ENCODE measurements around the gene ANAPC4. TPM values are rescaled to one million over a fixed set of nuclear protein-coding genes. Genes with fewer than 3 reads are reported as not detected.

ANAPC4 gene
- polyA plus RNA-seq, 2 of the 4 experiments (the other 2 are of a cell fraction) = 15.7 to 21.2 TPM

DNA sequence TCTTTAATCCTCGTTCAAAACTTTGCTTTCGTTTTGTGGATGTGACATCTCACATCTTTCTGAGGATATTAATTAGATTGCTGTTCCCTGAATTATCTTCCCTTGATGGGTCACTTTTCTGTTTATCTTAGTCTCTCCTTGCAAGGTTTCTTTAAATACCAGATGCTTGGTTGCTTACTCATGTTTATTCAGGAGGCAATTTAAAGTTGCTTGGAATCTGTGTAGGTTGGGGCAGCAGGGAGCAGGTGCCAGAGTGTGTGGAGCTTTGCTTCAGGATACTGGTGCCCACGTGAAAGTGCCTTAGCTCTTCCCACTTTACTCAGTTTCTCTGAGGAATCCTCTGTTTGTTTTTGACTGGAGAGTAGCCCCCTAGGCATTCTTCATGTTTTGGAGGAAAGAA, 24.0 kb downstream of the ANAPC4 start:
- peaks cover 18% of the 10 kb centered on the region for H3K4me1 ChIP-seq
- H3K4me3 ChIP-seq = no peak overlapping the region
- no peak for TF ChIP-seq KDM5A (IDR thresholded peaks at IDR 0.05)
- no peak for TF ChIP-seq EHMT2 (IDR thresholded peaks at IDR 0.05; ENCODE audit: low read depth)
- TF ChIP-seq, protein P1, sequence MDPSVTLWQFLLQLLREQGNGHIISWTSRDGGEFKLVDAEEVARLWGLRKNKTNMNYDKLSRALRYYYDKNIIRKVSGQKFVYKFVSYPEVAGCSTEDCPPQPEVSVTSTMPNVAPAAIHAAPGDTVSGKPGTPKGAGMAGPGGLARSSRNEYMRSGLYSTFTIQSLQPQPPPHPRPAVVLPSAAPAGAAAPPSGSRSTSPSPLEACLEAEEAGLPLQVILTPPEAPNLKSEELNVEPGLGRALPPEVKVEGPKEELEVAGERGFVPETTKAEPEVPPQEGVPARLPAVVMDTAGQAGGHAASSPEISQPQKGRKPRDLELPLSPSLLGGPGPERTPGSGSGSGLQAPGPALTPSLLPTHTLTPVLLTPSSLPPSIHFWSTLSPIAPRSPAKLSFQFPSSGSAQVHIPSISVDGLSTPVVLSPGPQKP (IDR thresholded peaks at IDR 0.05; ENCODE audit: low read depth, low read length) = no peak
- TF ChIP-seq, protein P2, sequence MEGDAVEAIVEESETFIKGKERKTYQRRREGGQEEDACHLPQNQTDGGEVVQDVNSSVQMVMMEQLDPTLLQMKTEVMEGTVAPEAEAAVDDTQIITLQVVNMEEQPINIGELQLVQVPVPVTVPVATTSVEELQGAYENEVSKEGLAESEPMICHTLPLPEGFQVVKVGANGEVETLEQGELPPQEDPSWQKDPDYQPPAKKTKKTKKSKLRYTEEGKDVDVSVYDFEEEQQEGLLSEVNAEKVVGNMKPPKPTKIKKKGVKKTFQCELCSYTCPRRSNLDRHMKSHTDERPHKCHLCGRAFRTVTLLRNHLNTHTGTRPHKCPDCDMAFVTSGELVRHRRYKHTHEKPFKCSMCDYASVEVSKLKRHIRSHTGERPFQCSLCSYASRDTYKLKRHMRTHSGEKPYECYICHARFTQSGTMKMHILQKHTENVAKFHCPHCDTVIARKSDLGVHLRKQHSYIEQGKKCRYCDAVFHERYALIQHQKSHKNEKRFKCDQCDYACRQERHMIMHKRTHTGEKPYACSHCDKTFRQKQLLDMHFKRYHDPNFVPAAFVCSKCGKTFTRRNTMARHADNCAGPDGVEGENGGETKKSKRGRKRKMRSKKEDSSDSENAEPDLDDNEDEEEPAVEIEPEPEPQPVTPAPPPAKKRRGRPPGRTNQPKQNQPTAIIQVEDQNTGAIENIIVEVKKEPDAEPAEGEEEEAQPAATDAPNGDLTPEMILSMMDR (IDR thresholded peaks at IDR 0.05) = no peak
- TF ChIP-seq NFE2L2 (conservative IDR thresholded peaks at IDR 0.05; ENCODE audit: low read length) = no peak
- FAIRE-seq (no peak), ATAC-seq (peak; percentile 50 to 77; a peak in 4 of 6 replicates), DNase-seq (ENCODE audit: low read depth in 1 of 2, low spot score in 1 of 2) (peak; percentile 14 to 23)
- POLR2A ChIA-PET = no interaction called here
- peaks cover 17% of the 10 kb centered on the region; the same call in 2 of the 3 replicates for H3K9me3 ChIP-seq
- WGBS (ENCODE audit: missing lambda C conversion rate) = 3% methylated on average over 3 of the region's 3 CpGs
- CTCF ChIA-PET = no interaction called here
- peak overlapping the region; percentile 58 for H3K4me2 ChIP-seq
- 0 out of 6 replicates have a peak overlapping the region, but pooled peaks of 1 of the 2 experiments have one; percentile 41 for H3K27ac ChIP-seq

DNA sequence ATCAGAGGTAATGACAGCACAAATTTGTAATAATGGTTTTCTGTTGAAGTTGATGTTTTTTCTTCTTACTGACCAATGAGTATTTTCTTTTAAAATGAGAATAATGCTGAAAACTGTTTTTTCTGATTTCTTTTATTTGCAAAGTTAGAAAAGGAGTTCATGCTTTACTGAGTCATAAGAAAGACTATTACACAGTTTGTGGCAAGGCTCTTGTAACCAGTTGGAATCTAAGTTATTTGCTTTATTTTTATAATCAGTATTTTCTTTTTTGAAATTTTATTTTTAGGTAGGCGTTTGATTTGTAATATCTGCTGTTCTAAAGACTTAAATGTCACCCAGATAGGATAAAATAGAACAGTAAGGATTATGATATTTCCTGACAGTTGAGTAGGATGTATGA, 25.5 kb downstream of the ANAPC4 start:
- H3K9me3 ChIP-seq = peaks cover 2% of the 10 kb centered on the region; the same call in 1 of the 3 replicates
- CTCF ChIA-PET = interaction anchor here (1.3 kb wide), 1 partner anchor 10 kb away, joined by 4 read pairs; no protein-coding TSS in a partner anchor
- FAIRE-seq (no peak), DNase-seq (ENCODE audit: low read depth in 1 of 2, low spot score in 1 of 2) (no peak), ATAC-seq (no peak)
- H3K4me3 ChIP-seq = no peak overlapping the region
- TF ChIP-seq RARB (CRISPR knock-in tag; IDR thresholded peaks at IDR 0.05) (no peak), ZNF302 (CRISPR knock-in tag; IDR thresholded peaks at IDR 0.05) (no peak), RFX5 (IDR thresholded peaks at IDR 0.05) (no peak), FOSL2 (IDR thresholded peaks at IDR 0.05) (no peak), FOSL2 (CRISPR knock-in tag; IDR thresholded peaks at IDR 0.05) (no peak), JUNB (IDR thresholded peaks at IDR 0.05) (no peak), PHF8 (IDR thresholded peaks at IDR 0.05; ENCODE audit: borderline replicate concordance, low read depth) (no peak)
- TF ChIP-seq, protein P3, sequence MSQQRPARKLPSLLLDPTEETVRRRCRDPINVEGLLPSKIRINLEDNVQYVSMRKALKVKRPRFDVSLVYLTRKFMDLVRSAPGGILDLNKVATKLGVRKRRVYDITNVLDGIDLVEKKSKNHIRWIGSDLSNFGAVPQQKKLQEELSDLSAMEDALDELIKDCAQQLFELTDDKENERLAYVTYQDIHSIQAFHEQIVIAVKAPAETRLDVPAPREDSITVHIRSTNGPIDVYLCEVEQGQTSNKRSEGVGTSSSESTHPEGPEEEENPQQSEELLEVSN (IDR thresholded peaks at IDR 0.05; ENCODE audit: borderline replicate concordance, low read depth) = no peak
- TF ChIP-seq, protein P4, sequence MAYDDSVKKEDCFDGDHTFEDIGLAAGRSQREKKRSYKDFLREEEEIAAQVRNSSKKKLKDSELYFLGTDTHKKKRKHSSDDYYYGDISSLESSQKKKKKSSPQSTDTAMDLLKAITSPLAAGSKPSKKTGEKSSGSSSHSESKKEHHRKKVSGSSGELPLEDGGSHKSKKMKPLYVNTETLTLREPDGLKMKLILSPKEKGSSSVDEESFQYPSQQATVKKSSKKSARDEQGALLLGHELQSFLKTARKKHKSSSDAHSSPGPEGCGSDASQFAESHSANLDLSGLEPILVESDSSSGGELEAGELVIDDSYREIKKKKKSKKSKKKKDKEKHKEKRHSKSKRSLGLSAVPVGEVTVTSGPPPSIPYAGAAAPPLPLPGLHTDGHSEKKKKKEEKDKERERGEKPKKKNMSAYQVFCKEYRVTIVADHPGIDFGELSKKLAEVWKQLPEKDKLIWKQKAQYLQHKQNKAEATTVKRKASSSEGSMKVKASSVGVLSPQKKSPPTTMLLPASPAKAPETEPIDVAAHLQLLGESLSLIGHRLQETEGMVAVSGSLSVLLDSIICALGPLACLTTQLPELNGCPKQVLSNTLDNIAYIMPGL (CRISPR knock-in tag; IDR thresholded peaks at IDR 0.05; ENCODE audit: borderline replicate concordance) = no peak
- POLR2A ChIA-PET = no interaction called here
- WGBS (ENCODE audit: missing lambda C conversion rate) = 78% methylated on average over 1 of the region's 1 CpG
- H3K4me2 ChIP-seq = no peak overlapping the region
- H3K27ac ChIP-seq = no peak overlapping the region
- H3K4me1 ChIP-seq = peaks cover 18% of the 10 kb centered on the region

DNA sequence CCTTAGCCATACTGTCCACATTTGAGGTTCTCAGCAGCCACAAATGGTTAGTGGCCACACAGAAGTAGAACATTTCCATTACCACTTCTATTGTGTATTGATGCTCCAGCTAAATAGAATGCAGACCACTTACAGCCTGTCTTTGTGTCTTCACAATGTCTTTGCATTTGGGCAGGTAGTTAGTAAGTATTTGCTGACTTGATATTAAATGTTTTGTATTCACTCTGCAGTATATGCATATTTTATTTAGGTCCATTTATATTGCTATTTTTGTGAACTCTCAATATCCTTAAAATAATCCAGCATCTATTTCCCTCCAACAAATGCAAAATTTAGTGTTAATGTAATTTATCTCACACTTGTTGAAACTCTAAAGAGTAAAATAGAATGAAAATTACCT, 26.6 kb downstream of the ANAPC4 start:
- Histone ChIP-seq H3K27ac (no peak overlapping the region), H3K4me1 (peaks cover 18% of the 10 kb centered on the region), H3K4me2 (no peak overlapping the region), H3K4me3 (no peak overlapping the region), H3K9me3 (no peaks in the 10 kb centered on the region)
- ChIA-PET CTCF (interaction anchor here (1.3 kb wide), 1 partner anchor 9 kb away, joined by 4 read pairs; no protein-coding TSS in a partner anchor), POLR2A (no interaction called here)
- FAIRE-seq (no peak), DNase-seq (ENCODE audit: low read depth in 1 of 2, low spot score in 1 of 2) (no peak), ATAC-seq (no peak)
- no peak for TF ChIP-seq NFE2L2 (conservative IDR thresholded peaks at IDR 0.05; ENCODE audit: low read length)
- no peak for TF ChIP-seq MYC (IDR thresholded peaks at IDR 0.05; ENCODE audit: borderline replicate concordance, low read length)
- no peak for TF ChIP-seq HDAC2 (IDR thresholded peaks at IDR 0.05)
- no peak for TF ChIP-seq CHD2 (IDR thresholded peaks at IDR 0.05; ENCODE audit: low read length, partially characterized antibody)
- TF ChIP-seq JUN (IDR thresholded peaks at IDR 0.05) = no peak
- TF ChIP-seq MAFK (IDR thresholded peaks at IDR 0.05; ENCODE audit: partially characterized antibody) = peak; percentile 11
- no peak for TF ChIP-seq GATA3 (IDR thresholded peaks at IDR 0.05; ENCODE audit: borderline replicate concordance)
